OCI-LY7 (cell line): ENCODE data around the gene NFYB. TPM values are rescaled to one million over a fixed set of nuclear protein-coding genes. Genes with fewer than 3 reads are reported as not detected.
"Not testable (repeated sequence)": the region's sequence is repeated elsewhere in the genome, so short reads cannot be mapped to it uniquely, and the experiment has no call there.

ENCODE experiments used
- BruUV-seq: library from RNA; stranded (reverse); fragments of 400-500 nt; replicated peaks from 2 replicates; lab custom pipeline; 2021; lab: Mats Ljungman, UMichigan
- CTCF ChIA-PET: fragments of 300-600 bp; sonication (Branson Sonifier 250); formaldehyde crosslinking; loops from one replicate; lab custom pipeline; 2022; ENCODE audit warnings: antibody characterized with exemption; ENCODE audit not compliant: unreplicated experiment; lab: Charles Lee
- POLR2A ChIA-PET: fragments of 300-600 bp; sonication (Branson Sonifier 250); formaldehyde crosslinking; loops from one replicate; lab custom pipeline; 2022; ENCODE audit warnings: antibody characterized with exemption; lab: Charles Lee
- DNase-seq: peaks from one replicate; pipeline ENCODE4 v3.0.0-alpha.2; 2015; ENCODE audit warnings: low spot score
- H2AFZ ChIP-seq: fragments of 200-600 bp; sonication (generic), shearing (Covaris generic); 2 replicates; pipeline ENCODE4 v1.6.1; 2014; ENCODE audit warnings: mild to moderate bottlenecking, antibody characterized with exemption, low read length, moderate library complexity
- H3K27ac ChIP-seq: fragments of 200-600 bp; sonication (generic); 2 replicates; pipeline ENCODE4 v1.5.1; 2014; ENCODE audit warnings: mixed run types, low read depth, mild to moderate bottlenecking, moderate library complexity, low read length, inconsistent platforms; ENCODE audit not compliant: poor library complexity, severe bottlenecking
- H3K36me3 ChIP-seq: fragments of 200-600 bp; sonication (generic); 2 replicates; pipeline ENCODE4 v1.6.1; 2014; ENCODE audit warnings: mild to moderate bottlenecking, antibody characterized with exemption, low read length, moderate library complexity, mixed read lengths; ENCODE audit not compliant: insufficient read depth
- H3K4me1 ChIP-seq: fragments of 200-600 bp; sonication (generic); 2 replicates; pipeline ENCODE4 v1.5.1; 2014; ENCODE audit warnings: mild to moderate bottlenecking, low read length; ENCODE audit not compliant: insufficient read depth, poor library complexity, severe bottlenecking
- H3K4me2 ChIP-seq: fragments of 200-600 bp; sonication (generic); 2 replicates; pipeline ENCODE4 v1.6.1; 2014; ENCODE audit warnings: mild to moderate bottlenecking, low read length
- H3K4me3 ChIP-seq: fragments of 200-600 bp; sonication (generic); 2 replicates; pipeline ENCODE4 v1.5.1; 2014; ENCODE audit warnings: mild to moderate bottlenecking, low read depth, low read length; ENCODE audit not compliant: poor library complexity, severe bottlenecking
- H3K79me2 ChIP-seq: fragments of 200-600 bp; sonication (generic); 2 replicates; pipeline ENCODE4 v1.6.1; 2016; ENCODE audit warnings: low read depth, mild to moderate bottlenecking, low read length, moderate library complexity, mixed read lengths; ENCODE audit not compliant: insufficient read depth
- H3K9me2 ChIP-seq: fragments of 200-600 bp; sonication (generic); 2 replicates; pipeline ENCODE4 v1.6.1; 2016; ENCODE audit warnings: mild to moderate bottlenecking, low read length, mixed read lengths; ENCODE audit not compliant: insufficient read depth
- H3K9me3 ChIP-seq: fragments of 200-600 bp; sonication (generic); 2 replicates; pipeline ENCODE4 v1.6.1; 2014; ENCODE audit warnings: mild to moderate bottlenecking, mixed run types, low read length, mixed read lengths
- H4K20me1 ChIP-seq: fragments of 200-600 bp; sonication (generic); 2 replicates; pipeline ENCODE4 v1.6.1; 2014; ENCODE audit warnings: mild to moderate bottlenecking, antibody characterized with exemption, low read length, moderate library complexity, mixed read lengths; ENCODE audit not compliant: insufficient read depth
- CTCF ChIP-seq: fragments of 200-600 bp; sonication (generic); conservative IDR thresholded peaks from 2 replicates; pipeline ENCODE4 v1.5.1; 2014; ENCODE audit warnings: mild to moderate bottlenecking, antibody characterized with exemption, low read length, moderate library complexity, mixed read lengths
- EZH2phosphoT487 ChIP-seq: fragments of 200-600 bp; sonication (generic); IDR thresholded peaks from 2 replicates; pipeline ENCODE4 v1.6.1; 2018; ENCODE audit warnings: low read depth, borderline replicate concordance, mild to moderate bottlenecking, mixed run types, antibody characterized with exemption, low read length, moderate library complexity, mixed read lengths
- intact Hi-C: fragments of 100-400 bp; cut with micrococcal nuclease; formaldehyde crosslinking; loops from one replicate; pipeline ENCODE4 v1.10.0; 2022; ENCODE audit not compliant: unreplicated experiment
- total RNA-seq, 2 experiments: library from RNA; depleted of rRNA in 1 of 2; stranded (reverse); fragments of >200 nt in 1 of 2; shearing (Covaris generic) in 1 of 2; gene quantifications; 2 replicates each; pipeline ENCODE4 v1.2.3, GENCODE V29; 2014 to 2022

NFYB gene
- total RNA-seq, 2 experiments from 2014 or later = 21.6 to 38.5 TPM

DNA sequence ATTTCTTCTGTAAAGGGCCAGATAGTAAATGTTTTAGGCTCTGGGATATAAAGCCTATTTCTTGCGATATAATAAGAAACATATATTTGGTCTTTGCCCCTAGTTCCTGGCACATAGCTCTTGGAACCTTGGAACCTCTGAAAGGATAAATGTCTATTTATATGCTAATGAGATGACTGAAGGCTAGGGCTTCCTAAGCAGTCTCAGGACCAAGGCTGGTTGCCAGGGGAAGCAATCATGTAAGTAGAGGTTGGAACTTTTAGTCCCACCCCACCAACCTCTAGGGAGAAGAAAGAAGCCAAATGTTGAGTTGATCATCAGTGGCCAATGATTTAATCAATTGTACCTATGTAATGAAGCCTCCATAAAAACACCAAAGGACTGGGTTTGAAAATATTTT lies 26.6 kb upstream of the NFYB start:
- H3K79me2 ChIP-seq = no peaks in the 10 kb centered on the region
- no peaks in the 10 kb centered on the region for H3K36me3 ChIP-seq
- no peak overlapping the region for H2AFZ ChIP-seq
- no peak overlapping the region for H3K27ac ChIP-seq
- intact Hi-C loops = no loop called here
- no peak for DNase-seq
- no peak for TF ChIP-seq CTCF
- H4K20me1 ChIP-seq = no peaks in the 10 kb centered on the region
- no peak overlapping the region for H3K4me3 ChIP-seq
- no TSS peak for BruUV-seq
- ChIA-PET CTCF (no interaction called here), POLR2A (no interaction called here)
- H3K9me2 ChIP-seq = no peaks in the 10 kb centered on the region
- no peak overlapping the region for H3K4me2 ChIP-seq
- H3K9me3 ChIP-seq = no peaks in the 10 kb centered on the region
- no peaks in the 10 kb centered on the region for H3K4me1 ChIP-seq

DNA sequence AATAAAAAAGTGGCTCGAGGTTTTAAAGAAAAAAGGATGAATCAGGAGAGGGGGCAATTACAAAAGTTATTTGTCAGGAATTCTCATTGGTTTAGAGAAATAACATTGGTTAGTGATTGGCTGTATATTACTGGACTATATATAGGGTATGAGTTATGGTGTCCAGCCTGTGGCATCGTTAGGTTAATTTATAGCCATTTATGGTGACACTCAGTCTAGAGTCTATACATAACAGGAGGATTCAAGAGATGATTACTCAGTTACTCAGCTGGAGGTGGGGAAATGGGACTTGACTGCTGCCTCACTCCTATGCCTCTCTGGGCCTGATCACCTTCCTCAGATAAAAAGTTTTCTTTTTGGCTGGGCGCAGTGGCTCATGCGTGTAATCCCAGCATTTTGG lies 25.6 kb upstream of the NFYB start:
- H3K4me1 ChIP-seq = no peaks in the 10 kb centered on the region
- no peak overlapping the region for H2AFZ ChIP-seq
- no peak overlapping the region for H3K27ac ChIP-seq
- no peak overlapping the region for H3K4me3 ChIP-seq
- H3K4me2 ChIP-seq = no peak overlapping the region
- no peaks in the 10 kb centered on the region for H3K36me3 ChIP-seq
- BruUV-seq = no TSS peak
- POLR2A ChIA-PET = no interaction called here
- CTCF ChIA-PET = no interaction called here
- TF ChIP-seq EZH2phosphoT487 (no peak), CTCF (no peak)
- no peaks in the 10 kb centered on the region for H3K9me3 ChIP-seq
- H3K9me2 ChIP-seq = no peaks in the 10 kb centered on the region
- no peak for DNase-seq
- no peaks in the 10 kb centered on the region for H4K20me1 ChIP-seq
- no peaks in the 10 kb centered on the region for H3K79me2 ChIP-seq
- intact Hi-C loops = no loop called here

GRCh38 chr12:104163028-104163427 lies 25.0 kb upstream of the NFYB start:
- H3K27ac ChIP-seq, H4K20me1 ChIP-seq, POLR2A ChIA-PET, DNase-seq, H3K4me2 ChIP-seq, H3K36me3 ChIP-seq, H3K4me1 ChIP-seq, H3K9me2 ChIP-seq, H3K79me2 ChIP-seq, H2AFZ ChIP-seq, CTCF ChIA-PET, intact Hi-C loops, H3K9me3 ChIP-seq, H3K4me3 ChIP-seq, BruUV-seq: not testable (repeated sequence)
